ENCODE data around the gene DCANP1.

DNA sequence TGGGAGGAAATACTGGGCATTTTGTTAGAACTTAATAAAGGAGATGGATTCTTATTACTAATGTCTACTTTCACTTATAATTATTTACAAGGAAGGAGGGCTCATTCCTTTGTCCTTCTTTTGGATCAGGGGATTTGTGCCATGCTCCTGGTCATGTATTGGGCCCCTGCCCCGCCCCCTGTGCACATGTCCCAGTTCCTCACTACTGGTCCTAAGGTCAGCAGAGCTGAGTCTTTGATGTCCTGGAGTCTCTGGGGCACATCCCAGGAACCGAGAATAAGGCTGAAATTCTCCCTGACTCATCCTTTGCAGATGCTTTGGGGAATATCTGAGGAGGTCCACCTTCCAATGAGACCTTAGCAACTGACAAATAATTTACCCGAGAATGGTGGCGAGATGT is 24.6 kb upstream of the DCANP1 start:
- TF ChIP-seq EZH2phosphoT487 (IDR thresholded peaks at IDR 0.05; ENCODE audit: low read depth, severe bottlenecking, unreplicated experiment) (no peak), EZH2 (IDR thresholded peaks at IDR 0.05; ENCODE audit: borderline replicate concordance) (no peak)
- TF ChIP-seq, protein P1, sequence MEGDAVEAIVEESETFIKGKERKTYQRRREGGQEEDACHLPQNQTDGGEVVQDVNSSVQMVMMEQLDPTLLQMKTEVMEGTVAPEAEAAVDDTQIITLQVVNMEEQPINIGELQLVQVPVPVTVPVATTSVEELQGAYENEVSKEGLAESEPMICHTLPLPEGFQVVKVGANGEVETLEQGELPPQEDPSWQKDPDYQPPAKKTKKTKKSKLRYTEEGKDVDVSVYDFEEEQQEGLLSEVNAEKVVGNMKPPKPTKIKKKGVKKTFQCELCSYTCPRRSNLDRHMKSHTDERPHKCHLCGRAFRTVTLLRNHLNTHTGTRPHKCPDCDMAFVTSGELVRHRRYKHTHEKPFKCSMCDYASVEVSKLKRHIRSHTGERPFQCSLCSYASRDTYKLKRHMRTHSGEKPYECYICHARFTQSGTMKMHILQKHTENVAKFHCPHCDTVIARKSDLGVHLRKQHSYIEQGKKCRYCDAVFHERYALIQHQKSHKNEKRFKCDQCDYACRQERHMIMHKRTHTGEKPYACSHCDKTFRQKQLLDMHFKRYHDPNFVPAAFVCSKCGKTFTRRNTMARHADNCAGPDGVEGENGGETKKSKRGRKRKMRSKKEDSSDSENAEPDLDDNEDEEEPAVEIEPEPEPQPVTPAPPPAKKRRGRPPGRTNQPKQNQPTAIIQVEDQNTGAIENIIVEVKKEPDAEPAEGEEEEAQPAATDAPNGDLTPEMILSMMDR (IDR thresholded peaks at IDR 0.05; ENCODE audit: poor library complexity) = no peak
